Transverse colon (tissue), 4 donors: ENCODE results near the gene SLC39A9. TPM values are rescaled to one million over a fixed set of nuclear protein-coding genes. Genes with fewer than 3 reads are reported as not detected.

Experiments used
- DNase-seq: peaks from one replicate; pipeline ENCODE4 v3.0.0-alpha.2; 2019
- H3K27ac ChIP-seq, 4 donors: fragments of 200-600 bp; sonication (generic); 2 replicates each; pipeline ENCODE4 v1.5.1; 2016 to 2018; ENCODE audit warnings: inconsistent platforms in 4 of 4
- H3K27me3 ChIP-seq: fragments of 200-600 bp; sonication (generic); 2 replicates; pipeline ENCODE4 v1.5.1; 2017; ENCODE audit warnings: inconsistent platforms
- H3K36me3 ChIP-seq, 4 donors: fragments of 200-600 bp; sonication (generic); 2 replicates each; pipeline ENCODE4 v1.5.1; 2017 to 2019; ENCODE audit warnings: inconsistent platforms in 4 of 4
- H3K4me1 ChIP-seq, 4 donors: fragments of 200-600 bp; sonication (generic); 2 replicates each; pipeline ENCODE4 v1.5.1; 2017 to 2020; ENCODE audit warnings: inconsistent platforms in 4 of 4
- H3K4me3 ChIP-seq, 4 donors: fragments of 200-600 bp; sonication (generic); 1 replicate in 1 of 4; 2 replicates in 3 of 4; pipeline versions ENCODE4 v1.5.1 to v1.6.1; 2017 to 2019; ENCODE audit warnings: inconsistent platforms in 4 of 4
- H3K9me3 ChIP-seq, 2 donors: fragments of 200-600 bp; sonication (generic); 2 replicates each; pipeline ENCODE4 v1.5.1; 2017 to 2019; ENCODE audit warnings: inconsistent platforms in 2 of 2
- CTCF ChIP-seq, 5 experiments: fragments of 200-600 bp in 3 of 5; fragments of 450-650 bp in 2 of 5; sonication (generic) in 3 of 5; IDR thresholded peaks; 1 replicate in 2 of 5; 2 replicates in 3 of 5; pipeline ENCODE4 v1.5.1; 2016 to 2017; ENCODE audit warnings: antibody characterized with exemption in 5 of 5, inconsistent platforms in 3 of 5, mild to moderate bottlenecking in 2 of 5, moderate library complexity in 1 of 5
- EP300 ChIP-seq: sonication (generic); formaldehyde crosslinking; IDR thresholded peaks from one replicate; pipeline ENCODE4 v1.6.1; 2017; ENCODE audit warnings: antibody characterized with exemption, low read depth
- POLR2A ChIP-seq: fragments of 450-650 bp; IDR thresholded peaks from one replicate; pipeline ENCODE4 v1.6.1; 2016; ENCODE audit warnings: antibody characterized with exemption, mild to moderate bottlenecking, moderate library complexity
- POLR2AphosphoS5 ChIP-seq, 3 donors: sonication (generic); formaldehyde crosslinking; IDR thresholded peaks; one replicate each; pipeline ENCODE4 v1.6.1; 2016; ENCODE audit warnings: antibody characterized with exemption in 3 of 3
- WGBS, 2 donors: methylation state at CpG; one replicate each; pipeline ENCODE4 v1.1.5; 2018; ENCODE audit warnings: low coverage in 1 of 2; 5-methylcytosine and 5-hydroxymethylcytosine counted together
- in situ Hi-C, 4 donors: fragments of 200-750 bp; cut with MboI; loops; one replicate each; pipeline versions ENCODE4 v1.15.0 to v1.15.1; 2017; ENCODE audit warnings: low sequenced_read_pairs in 3 of 4, low pct_ligation_motif_present in 1 of 4, low pct_unique_long_range_greater_than_20kb in 1 of 4
- intact Hi-C: fragments of 100-400 bp; cut with DNase I; formaldehyde crosslinking; loops from one replicate; pipeline ENCODE4 v1.15.1; 2023; ENCODE audit warnings: low total_unique reads
- total RNA-seq, 4 donors: library from RNA; depleted of rRNA; stranded (reverse); fragments of >200 nt; gene quantifications; one replicate each; pipeline ENCODE4 v1.1.0, GENCODE V29; 2016

Gene SLC39A9
- total RNA-seq, 4 donors from 2014 or later: 24.5 to 103 (median 72.2) TPM

GRCh38 chr14:69505338-69506240, 107.1 kb downstream of the SLC39A9 start:
- no peak overlapping the region for H3K4me3 ChIP-seq
- H3K27ac ChIP-seq: no peak overlapping the region
- no peak for DNase-seq
- peaks cover 0 to 5% (median 0%) of the 10 kb centered on the region in 4 donors for H3K4me1 ChIP-seq
- intact Hi-C loops: no loop called here
- no peaks in the 10 kb centered on the region for H3K36me3 ChIP-seq
- in situ Hi-C loops: no loop called here
- WGBS, 2 donors: 13 to 75% methylated on average over 1 to 8 of the region's 8 CpGs
- no peak for TF ChIP-seq POLR2A
- no peak for TF ChIP-seq POLR2AphosphoS5 (IDR thresholded peaks at IDR 0.05)
- TF ChIP-seq CTCF (IDR thresholded peaks at IDR 0.05): no peak
- TF ChIP-seq EP300: no peak
- H3K27me3 ChIP-seq: no peaks in the 10 kb centered on the region
- H3K9me3 ChIP-seq: no peaks in the 10 kb centered on the region

- 65% methylated on average over 1 of the region's 1 CpG; no CpG with 5 or more reads in 1 of the 2 donors for WGBS, 2 donors
- in situ Hi-C loops (no loop called here), intact Hi-C loops (no loop called here)
- no peak for DNase-seq
- Histone ChIP-seq H3K36me3 (no peaks in the 10 kb centered on the region), H3K4me1 (peaks cover 0 to 4% (median 0%) of the 10 kb centered on the region in 4 donors), H3K9me3 (no peaks in the 10 kb centered on the region), H3K27me3 (no peaks in the 10 kb centered on the region), H3K4me3 (no peak overlapping the region), H3K27ac (no peak overlapping the region)
- TF ChIP-seq CTCF (IDR thresholded peaks at IDR 0.05) (no peak), EP300 (no peak), POLR2A (no peak), POLR2AphosphoS5 (IDR thresholded peaks at IDR 0.05) (no peak)
These were observed 107.7 kb downstream of the SLC39A9 start for GRCh38 chr14:69506241-69506595.

Other genes starting within 250 kb of the SLC39A9 start
- 10 to 100 TPM; 25.1 to 70.3 (median 42.7) TPM for gene DCAF5, start 245.6 kb upstream of the SLC39A9 start, total RNA-seq
- gene EXD2, start 207.2 kb upstream of the SLC39A9 start, total RNA-seq: 10 to 100 TPM; 16.5 to 33.8 (median 22.8) TPM
- 10 to 100 TPM in 1 of 4 donors, 1 to 10 TPM in 3; 2.5 to 11.3 (median 2.8) TPM for gene GALNT16, start 138.5 kb upstream of the SLC39A9 start, total RNA-seq
- gene ERH, start 393 bp upstream of the SLC39A9 start, total RNA-seq: 10 to 100 TPM; 11.6 to 52.7 (median 30.4) TPM
- under 1 TPM in 2 of 4 donors, not detected in 2; 0.14 to 0.16 TPM for gene PLEKHD1, start 86.0 kb downstream of the SLC39A9 start, total RNA-seq
- not detected for gene CCDC177, start 176.2 kb downstream of the SLC39A9 start, total RNA-seq
- gene SUSD6, start 212.9 kb downstream of the SLC39A9 start, total RNA-seq: 100 to 1,000 TPM in 2 of 4 donors, 10 to 100 TPM in 2; 29.1 to 159 (median 95.0) TPM